D721Med (cell line): ENCODE data around the gene OLFM1.
A peak's percentile ranks its signal among the peaks of the same experiment; 100 is the strongest.

ENCODE experiments used
- DNase-seq: peaks from one replicate; pipeline ENCODE4 v3.0.0; 2011; ENCODE audit warnings: low spot score; ENCODE audit not compliant: insufficient read length
- FAIRE-seq: peaks from 2 replicates; lab custom pipeline; 2011; peaks lifted over from hg19 to GRCh38; lab: Jason Lieb, UNC
- TF ChIP-seq, protein P1 (sequence below): IDR thresholded peaks from 2 replicates; pipeline ENCODE4 v1.5.1; 2012; ENCODE audit warnings: mild to moderate bottlenecking, control low read depth; ENCODE audit not compliant: insufficient read depth; ENCODE audit errors: missing control alignments

Gene OLFM1

DNA sequence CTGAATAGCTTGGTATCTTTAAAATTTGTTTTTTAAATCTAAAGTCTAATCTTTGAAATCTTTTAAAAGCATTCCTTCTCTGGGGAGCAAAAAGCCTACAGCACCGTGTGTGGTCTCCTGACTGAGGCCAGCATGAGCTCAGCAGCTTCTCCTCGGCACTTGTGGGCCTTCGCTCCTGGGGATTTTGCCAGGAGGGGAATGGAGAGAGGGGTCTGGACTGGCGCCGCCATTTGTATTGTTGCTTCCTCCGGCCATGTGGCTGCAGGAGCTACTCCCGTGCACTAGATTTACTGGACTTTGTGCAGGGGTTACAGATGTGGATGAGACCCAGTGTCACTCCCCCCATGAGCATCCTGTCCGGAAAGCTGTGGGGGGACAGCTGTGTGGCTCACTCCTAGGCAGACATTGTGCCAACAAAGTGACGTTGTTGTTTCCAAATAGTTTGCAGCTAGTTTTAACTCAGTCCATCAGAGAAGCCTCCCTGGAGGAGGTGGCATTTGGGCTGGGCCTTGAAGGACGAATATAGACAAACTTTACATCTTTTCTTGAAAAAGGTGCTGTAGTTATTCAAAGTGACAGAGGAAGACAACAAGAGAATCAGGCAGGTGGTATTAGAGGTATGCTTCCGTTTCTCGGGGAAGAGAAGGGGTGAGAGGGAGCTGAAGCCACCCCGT lies 6.6 kb downstream of the OLFM1 start:
- DNase-seq (no peak), FAIRE-seq (no peak)
- TF ChIP-seq, protein P1, sequence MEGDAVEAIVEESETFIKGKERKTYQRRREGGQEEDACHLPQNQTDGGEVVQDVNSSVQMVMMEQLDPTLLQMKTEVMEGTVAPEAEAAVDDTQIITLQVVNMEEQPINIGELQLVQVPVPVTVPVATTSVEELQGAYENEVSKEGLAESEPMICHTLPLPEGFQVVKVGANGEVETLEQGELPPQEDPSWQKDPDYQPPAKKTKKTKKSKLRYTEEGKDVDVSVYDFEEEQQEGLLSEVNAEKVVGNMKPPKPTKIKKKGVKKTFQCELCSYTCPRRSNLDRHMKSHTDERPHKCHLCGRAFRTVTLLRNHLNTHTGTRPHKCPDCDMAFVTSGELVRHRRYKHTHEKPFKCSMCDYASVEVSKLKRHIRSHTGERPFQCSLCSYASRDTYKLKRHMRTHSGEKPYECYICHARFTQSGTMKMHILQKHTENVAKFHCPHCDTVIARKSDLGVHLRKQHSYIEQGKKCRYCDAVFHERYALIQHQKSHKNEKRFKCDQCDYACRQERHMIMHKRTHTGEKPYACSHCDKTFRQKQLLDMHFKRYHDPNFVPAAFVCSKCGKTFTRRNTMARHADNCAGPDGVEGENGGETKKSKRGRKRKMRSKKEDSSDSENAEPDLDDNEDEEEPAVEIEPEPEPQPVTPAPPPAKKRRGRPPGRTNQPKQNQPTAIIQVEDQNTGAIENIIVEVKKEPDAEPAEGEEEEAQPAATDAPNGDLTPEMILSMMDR: no peak

- DNase-seq: no peak
- no peak for FAIRE-seq
- TF ChIP-seq, protein P1: no peak
Observed at GRCh38 chr9:135095470-135096407, 8.3 kb downstream of the OLFM1 start.

DNA sequence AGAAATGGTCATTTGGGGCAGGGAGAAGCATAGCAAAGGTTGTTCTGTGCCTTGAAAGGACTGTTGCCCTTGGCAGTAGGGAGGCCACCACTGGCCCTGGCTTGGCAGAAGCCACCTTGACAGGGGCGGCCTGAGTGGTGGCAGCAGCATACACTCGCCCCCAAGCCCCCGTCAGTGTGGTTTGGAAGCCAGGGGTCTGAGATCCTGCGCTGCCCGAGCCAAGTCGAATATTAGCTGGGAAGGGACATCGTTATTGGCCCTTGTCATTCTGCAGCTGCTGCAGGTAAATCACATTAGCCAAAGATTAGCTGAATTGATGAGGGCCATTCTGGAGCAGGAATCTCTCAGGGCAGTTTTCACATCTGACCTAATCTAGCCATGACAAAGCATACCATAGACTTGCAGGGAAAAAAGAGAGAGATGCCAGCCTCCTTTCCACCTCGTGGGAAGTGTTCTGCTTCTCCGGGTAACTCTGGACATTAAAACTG lies 9.0 kb downstream of the OLFM1 start:
- FAIRE-seq (no peak), DNase-seq (no peak)
- TF ChIP-seq, protein P1: no peak

DNA sequence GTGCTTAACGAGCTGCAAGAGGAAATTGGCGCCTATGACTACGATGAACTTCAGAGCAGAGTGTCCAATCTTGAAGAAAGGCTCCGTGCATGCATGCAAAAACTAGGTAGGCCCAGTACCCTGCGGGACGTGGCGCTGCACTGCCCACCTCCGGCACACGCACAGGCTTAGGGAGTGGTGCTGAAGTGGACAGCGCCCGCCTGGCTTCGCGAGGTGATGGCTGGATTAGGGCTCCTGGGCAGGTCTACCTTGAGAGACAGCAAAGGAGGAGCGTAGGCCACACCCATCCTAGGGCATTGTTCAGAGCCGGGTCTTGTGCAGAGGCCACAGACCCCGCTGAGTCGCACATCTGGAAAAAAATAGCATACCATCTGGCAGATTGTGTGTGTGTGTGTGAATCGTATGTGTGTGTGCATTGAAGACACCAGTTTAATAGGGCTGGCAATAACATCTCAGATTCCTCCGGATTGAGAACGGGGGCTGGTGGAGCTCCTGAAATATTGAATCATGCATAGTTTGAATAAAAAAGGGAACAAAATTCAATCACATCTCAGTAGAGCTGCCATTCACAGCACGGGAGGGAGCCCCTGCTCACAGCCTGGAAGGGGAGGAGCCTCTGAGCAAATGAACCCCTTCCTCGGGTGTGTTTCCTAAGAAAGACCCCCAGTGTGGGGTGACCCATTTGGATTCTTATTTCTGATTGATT lies 11.1 kb downstream of the OLFM1 start:
- TF ChIP-seq, protein P1: no peak
- no peak for FAIRE-seq
- DNase-seq: no peak

- TF ChIP-seq, protein P1: no peak
- DNase-seq (no peak), FAIRE-seq (no peak)
Observed at GRCh38 chr9:135099574-135099973, 12.1 kb downstream of the OLFM1 start.

GRCh38 chr9:135100241-135100681 lies 12.8 kb downstream of the OLFM1 start:
- TF ChIP-seq, protein P1: no peak
- FAIRE-seq (no peak), DNase-seq (peak; percentile 45)
